ENCODE results near the gene ENOX2. TPM values are rescaled to one million over a fixed set of nuclear protein-coding genes. Genes with fewer than 3 reads are reported as not detected.

Gene ENOX2
- total RNA-seq, 4 donors from 2014 or later, result 1.5 to 10.4 (median 4.6) TPM

GRCh38 chrX:130770615-130771014, 132.4 kb downstream of the ENOX2 start:
- Histone ChIP-seq H3K4me3 (no peak overlapping the region), H3K9me3 (no peaks in the 10 kb centered on the region), H3K27ac (no peak overlapping the region), H3K4me1 (no peaks in the 10 kb centered on the region), H3K36me3 (no peaks in the 10 kb centered on the region), H3K27me3 (no peaks in the 10 kb centered on the region)
- in situ Hi-C loops (cut with MboI; ENCODE audit: low pct_ligation_motif_present in 1 of 4, low pct_unique_long_range_greater_than_20kb in 1 of 4, low sequenced_read_pairs in 3 of 4), result no loop called here
- TF ChIP-seq EP300 (IDR thresholded peaks at IDR 0.05; ENCODE audit: low read depth) (no peak), CTCF (IDR thresholded peaks at IDR 0.05) (no peak), POLR2A (IDR thresholded peaks at IDR 0.05) (no peak), POLR2AphosphoS5 (IDR thresholded peaks at IDR 0.05) (no peak)
- intact Hi-C loops (cut with DNase I; ENCODE audit: low total_unique reads), result no loop called here
- 60 to 64% methylated on average over 1 to 3 of the region's 3 CpGs for WGBS, 2 donors (ENCODE audit: low coverage in 1 of 2)
- DNase-seq, result no peak

- no peaks in the 10 kb centered on the region for H3K36me3 ChIP-seq
- H3K4me3 ChIP-seq, result no peak overlapping the region
- intact Hi-C loops (cut with DNase I; ENCODE audit: low total_unique reads), result no loop called here
- DNase-seq, result no peak
- H3K4me1 ChIP-seq, result no peaks in the 10 kb centered on the region
- in situ Hi-C loops (cut with MboI; ENCODE audit: low pct_ligation_motif_present in 1 of 4, low pct_unique_long_range_greater_than_20kb in 1 of 4, low sequenced_read_pairs in 3 of 4), result no loop called here
- 64 to 83% methylated on average over 1 to 4 of the region's 4 CpGs for WGBS, 2 donors (ENCODE audit: low coverage in 1 of 2)
- H3K27me3 ChIP-seq, result no peaks in the 10 kb centered on the region
- TF ChIP-seq POLR2A (IDR thresholded peaks at IDR 0.05), result no peak
- TF ChIP-seq EP300 (IDR thresholded peaks at IDR 0.05; ENCODE audit: low read depth), result no peak
- no peak for TF ChIP-seq POLR2AphosphoS5 (IDR thresholded peaks at IDR 0.05)
- no peak for TF ChIP-seq CTCF (IDR thresholded peaks at IDR 0.05)
- no peak overlapping the region for H3K27ac ChIP-seq
- no peaks in the 10 kb centered on the region for H3K9me3 ChIP-seq
These were observed 133.2 kb downstream of the ENOX2 start for GRCh38 chrX:130769835-130770234.

- no peaks in the 10 kb centered on the region for H3K9me3 ChIP-seq
- in situ Hi-C loops (cut with MboI; ENCODE audit: low pct_ligation_motif_present in 1 of 4, low pct_unique_long_range_greater_than_20kb in 1 of 4, low sequenced_read_pairs in 3 of 4), result no loop called here
- 83 to 87% methylated on average over 1 of the region's 1 CpG for WGBS, 2 donors (ENCODE audit: low coverage in 1 of 2)
- no peaks in the 10 kb centered on the region for H3K36me3 ChIP-seq
- no peak overlapping the region for H3K27ac ChIP-seq
- H3K4me3 ChIP-seq, result no peak overlapping the region
- H3K4me1 ChIP-seq, result no peaks in the 10 kb centered on the region
- no peak for DNase-seq
- no peaks in the 10 kb centered on the region for H3K27me3 ChIP-seq
- intact Hi-C loops (cut with DNase I; ENCODE audit: low total_unique reads), result no loop called here
- TF ChIP-seq EP300 (IDR thresholded peaks at IDR 0.05; ENCODE audit: low read depth), result no peak
- TF ChIP-seq CTCF (IDR thresholded peaks at IDR 0.05), result no peak
- no peak for TF ChIP-seq POLR2A (IDR thresholded peaks at IDR 0.05)
- TF ChIP-seq POLR2AphosphoS5 (IDR thresholded peaks at IDR 0.05), result no peak
These were observed 144.9 kb downstream of the ENOX2 start for GRCh38 chrX:130758072-130758471.

GRCh38 chrX:130756233-130756632, 146.8 kb downstream of the ENOX2 start:
- in situ Hi-C loops (cut with MboI; ENCODE audit: low pct_ligation_motif_present in 1 of 4, low pct_unique_long_range_greater_than_20kb in 1 of 4, low sequenced_read_pairs in 3 of 4) (no loop called here), intact Hi-C loops (cut with DNase I; ENCODE audit: low total_unique reads) (no loop called here)

More at GRCh38 chrX:130756233-130756632, 146.8 kb downstream of the ENOX2 start:
- Histone ChIP-seq H3K27me3 (no peaks in the 10 kb centered on the region), H3K4me1 (no peaks in the 10 kb centered on the region), H3K27ac (no peak overlapping the region), H3K4me3 (no peak overlapping the region), H3K36me3 (no peaks in the 10 kb centered on the region), H3K9me3 (no peaks in the 10 kb centered on the region)
- DNase-seq, result no peak
- WGBS, 2 donors (ENCODE audit: low coverage in 1 of 2), result 63% methylated on average over 4 of the region's 4 CpGs; no CpG with 5 or more reads in 1 of the 2 donors
- TF ChIP-seq POLR2A (IDR thresholded peaks at IDR 0.05), result no peak
- no peak for TF ChIP-seq CTCF (IDR thresholded peaks at IDR 0.05)
- TF ChIP-seq EP300 (IDR thresholded peaks at IDR 0.05; ENCODE audit: low read depth), result no peak
- no peak for TF ChIP-seq POLR2AphosphoS5 (IDR thresholded peaks at IDR 0.05)
